ENCODE results near the gene LYPLAL1. TPM values are rescaled to one million over a fixed set of nuclear protein-coding genes. Genes with fewer than 3 reads are reported as not detected.
A peak's percentile ranks its signal among the peaks of the same experiment; 100 is the strongest.

LYPLAL1 gene
- total RNA-seq (2021; fragmentation: NEBNext Ultra II Directional; extraction: Animal tissue kit (Norgen Biotek cat#: 25700)), result 22.0 and 23.8 TPM in 2 replicates
- 4.2 and 6.3 TPM in 2 replicates for polyA plus RNA-seq (2011; rRNA removed)
- polyA plus RNA-seq (2011; cell fraction: cytosol; rRNA removed), result 8.1 TPM
- 3.8 TPM for polyA plus RNA-seq (2011; cell fraction: nucleus; rRNA removed)
- 4.5 to 17.0 TPM (median 7.7 TPM) in 4 replicates for polyA plus RNA-seq (2012, experiment 1 of 2)
- polyA plus RNA-seq (2012, experiment 2 of 2), result 3.7 TPM
- polyA plus RNA-seq (2013, experiment 1 of 2), result 13.3 TPM
- 12.3 TPM for polyA plus RNA-seq (2013, experiment 2 of 2)
- 4.0 and 8.3 TPM in 2 replicates for polyA minus RNA-seq (2011; rRNA and poly(A)+ RNA removed)
- polyA minus RNA-seq (2011; cell fraction: cytosol; rRNA and poly(A)+ RNA removed), result 4.4 TPM
- 26.0 TPM for polyA minus RNA-seq (2011; cell fraction: nucleus; rRNA and poly(A)+ RNA removed)
- long read RNA-seq, experiment 1, partial matches to known transcripts, result 1 of 13 reads
- long read RNA-seq, experiment 1, other reads (novel, unspliced or antisense), result 4 of 13 reads
- long read RNA-seq, experiment 2, transcript LYPLAL1-202 (5 exons, 1,898 nt), result major isoform, 17 of 30 reads
- long read RNA-seq, experiment 2, transcript LYPLAL1-211 (5 exons, 2,169 nt), result minor isoform, 6 of 30 reads
- long read RNA-seq, experiment 2, partial matches to known transcripts, result 0 of 30 reads
- long read RNA-seq, experiment 2, other reads (novel, unspliced or antisense), result 1 of 30 reads

DNA sequence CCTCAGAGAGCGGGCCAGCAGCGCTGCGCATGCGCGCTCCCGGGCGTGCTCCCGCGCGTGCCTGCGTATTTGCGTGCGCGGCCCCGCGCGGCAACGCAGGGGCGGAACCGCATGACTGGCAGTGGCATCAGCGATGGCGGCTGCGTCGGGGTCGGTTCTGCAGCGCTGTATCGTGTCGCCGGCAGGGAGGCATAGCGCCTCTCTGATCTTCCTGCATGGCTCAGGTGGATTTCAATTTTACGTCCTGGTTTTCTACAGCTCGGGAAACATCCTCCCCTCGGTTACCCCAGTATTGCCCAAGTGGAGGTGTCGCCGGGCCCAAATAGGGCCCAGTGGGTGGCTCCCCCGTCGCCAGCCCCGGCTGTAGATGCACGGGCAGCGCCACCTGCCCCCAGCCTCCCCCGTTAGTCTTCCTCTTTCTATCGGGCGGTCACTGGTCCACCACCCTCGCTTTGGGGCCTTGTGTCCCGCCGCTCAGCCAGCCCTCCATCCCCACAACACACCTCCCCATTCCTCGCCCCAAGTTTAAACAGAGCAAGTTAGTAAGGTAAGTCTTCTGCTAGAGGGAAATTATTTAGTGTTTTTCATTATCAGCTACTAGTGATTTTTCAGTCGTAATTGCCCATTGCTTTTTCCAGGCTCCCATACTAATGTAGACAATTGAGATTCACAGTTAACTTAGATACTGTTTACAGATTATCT lies at the start of gene LYPLAL1:
LYPLAL1 (plus strand) TSS at position 121 of the 702 bp plus-strand sequence; CDS start at position 134, 13 bp downstream.
- Histone ChIP-seq H4K8ac (ENCODE audit: extremely low read depth, insufficient read depth, low read length) (peak within 1 kb of the TSS; percentile 87; the same call in 1 of the 2 replicates), H2BK120ac (replicated peaks; ENCODE audit: low read depth, low read length) (peak within 1 kb of the TSS; percentile 18), H4K5ac (ENCODE audit: insufficient read length, low read depth, low read length) (peak within 1 kb of the TSS; percentile 94), H3K4ac (replicated peaks; ENCODE audit: insufficient read length, low read depth, low read length) (peak within 1 kb of the TSS; percentile 46), H3K4me3 (ENCODE audit: extremely low read depth in 1 of 4, insufficient read depth in 2 of 4, low read depth in 3 of 4, low read length in 4 of 4) (peak within 1 kb of the TSS; percentile 80 to 89 (median 85)), H3K27me3 (replicated peaks in 1 of 4; ENCODE audit: control insufficient read depth in 3 of 4, extremely low read depth in 1 of 4, insufficient read depth in 3 of 4, low read length in 3 of 4) (no peaks in the 10 kb centered on the region), H3K9me3 (ENCODE audit: insufficient read depth in 2 of 2, low read depth in 1 of 2, low read length in 1 of 2) (no peaks in the 10 kb centered on the region), H3K36me3 (ENCODE audit: control insufficient read depth in 2 of 4, insufficient read depth in 4 of 4, low read length in 3 of 4) (no peaks in the 10 kb centered on the region; a peak in 1 of 8 replicates), H3K23ac (ENCODE audit: insufficient read length) (peak within 1 kb of the TSS; percentile 79), H2AFZ (ENCODE audit: low read length) (peak within 1 kb of the TSS; percentile 97), H3K4me1 (replicated peaks in 1 of 4; ENCODE audit: control insufficient read depth in 3 of 4, insufficient read depth in 4 of 4, low read length in 3 of 4) (peaks cover 0 to 4% (median 2%) of the 10 kb centered on the region in 4 experiments; a peak in 4 of 7 replicates), H4K20me1 (replicated peaks in 1 of 2; ENCODE audit: control insufficient read depth in 1 of 2, insufficient read depth in 2 of 2, low read length in 2 of 2) (no peaks in the 10 kb centered on the region), H3K79me2 (ENCODE audit: control insufficient read depth in 1 of 2, insufficient read depth in 2 of 2, low read length in 2 of 2) (peaks cover 0 to 15% of the 10 kb centered on the region in 2 experiments; a peak in 1 of 4 replicates), H3K18ac (ENCODE audit: extremely low read depth, low read length) (peak within 1 kb of the TSS; percentile 74), H3K27ac (ENCODE audit: low read depth, low read length) (peak within 1 kb of the TSS; percentile 90), H2BK12ac (ENCODE audit: low read depth, low read length) (no peak within 1 kb of the TSS), H3K9ac (replicated peaks in 1 of 4; ENCODE audit: extremely low read depth in 1 of 4, low read depth in 3 of 4, low read length in 3 of 4) (peak within 1 kb of the TSS; percentile 66 to 94 (median 72)), H3K79me1 (ENCODE audit: low read depth, low read length) (no peaks in the 10 kb centered on the region), H3K14ac (ENCODE audit: insufficient read length) (peak within 1 kb of the TSS; percentile 71), H3K4me2 (ENCODE audit: insufficient read depth in 1 of 2, low read depth in 2 of 2, low read length in 2 of 2) (peak within 1 kb of the TSS; percentile 87 to 89), H2BK5ac (ENCODE audit: low read depth, low read length) (0 out of 2 replicates have a peak within 1 kb of the TSS, but pooled peaks have one; percentile 38), H3K56ac (replicated peaks; ENCODE audit: insufficient read length, low read depth, low read length) (peak within 1 kb of the TSS; percentile 40), H4K91ac (replicated peaks; ENCODE audit: insufficient read length, low read length) (peak within 1 kb of the TSS; percentile 82), H2BK15ac (ENCODE audit: low read length) (no peak within 1 kb of the TSS; the same call in 1 of the 2 replicates), H3K23me2 (ENCODE audit: low read depth, low read length) (peaks cover 3% of the 10 kb centered on the region; the same call in 1 of the 2 replicates), H2AK5ac (ENCODE audit: low read depth, low read length) (no peak within 1 kb of the TSS), H2BK20ac (ENCODE audit: low read length) (no peak within 1 kb of the TSS)
- ChIA-PET POLR2A (ENCODE audit: partially characterized antibody) (interaction anchor here (0.5 to 1.6 kb wide), 6 partner anchors 8 to 92 kb away, joined by 3 to 6 read pairs (median 4); no protein-coding TSS in a partner anchor), CTCF (ENCODE audit: partially characterized antibody) (interaction anchor here (0.6 to 1.4 kb wide), 3 partner anchors 12 to 393 kb away, joined by 3 to 4 read pairs (median 4); no protein-coding TSS in a partner anchor)
- FAIRE-seq, result peak; percentile 68
- DNase-seq (ENCODE audit: low read depth in 1 of 2, low spot score in 2 of 2), result peak; percentile 67 to 88
- WGBS, 2 experiments (ENCODE audit: extremely low coverage in 1 of 2, insufficient coverage in 1 of 2, insufficient read length in 1 of 2, insufficient replicate concordance in 2 of 2, low coverage in 1 of 2, low lambda C conversion rate in 2 of 2, missing lambda C conversion rate in 1 of 2), result 3% methylated on average over 48 of the region's 48 CpGs; no CpG with 5 or more reads in 1 of the 2 experiments
- TF ChIP-seq BACH1 (IDR thresholded peaks at IDR 0.05; ENCODE audit: low read length), result no peak
- TF ChIP-seq JUN (IDR thresholded peaks at IDR 0.05; ENCODE audit: low read depth, low read length), result no peak
- TF ChIP-seq BCL11A (IDR thresholded peaks at IDR 0.05; ENCODE audit: low read depth in 2 of 2, low read length in 2 of 2), result no peak
- no peak for TF ChIP-seq SAP30 (IDR thresholded peaks at IDR 0.05; ENCODE audit: insufficient read depth, insufficient replicate concordance, low read length)
- no peak for TF ChIP-seq MAFK (IDR thresholded peaks at IDR 0.05; ENCODE audit: low read depth, low read length)
- no peak for TF ChIP-seq GTF2F1 (IDR thresholded peaks at IDR 0.05; ENCODE audit: borderline replicate concordance, low read depth, low read length)
- no peak for TF ChIP-seq SIRT6 (IDR thresholded peaks at IDR 0.05; ENCODE audit: low read length)
- no peak for TF ChIP-seq SP1 (IDR thresholded peaks at IDR 0.05; ENCODE audit: low read depth, low read length)
- no peak for TF ChIP-seq EZH2 (IDR thresholded peaks at IDR 0.05; ENCODE audit: low read depth, low read length, severe bottlenecking)

Measured in H1 (cell line).